ENCODE measurements around the gene ZG16B.

ZG16B gene

GRCh38 chr16:2829501-2830354 lies at the start of gene ZG16B:
Gene ZG16B (plus strand): TSS chr16:2830303. CDS start chr16:2830442, 139 bp downstream.
- no peak for DNase-seq

- no peak for DNase-seq
Measured at GRCh38 chr16:2782583-2783351, 47.3 kb upstream of the ZG16B start.

GRCh38 chr16:2783581-2784357 lies 46.3 kb upstream of the ZG16B start:
- no peak for DNase-seq

DNA sequence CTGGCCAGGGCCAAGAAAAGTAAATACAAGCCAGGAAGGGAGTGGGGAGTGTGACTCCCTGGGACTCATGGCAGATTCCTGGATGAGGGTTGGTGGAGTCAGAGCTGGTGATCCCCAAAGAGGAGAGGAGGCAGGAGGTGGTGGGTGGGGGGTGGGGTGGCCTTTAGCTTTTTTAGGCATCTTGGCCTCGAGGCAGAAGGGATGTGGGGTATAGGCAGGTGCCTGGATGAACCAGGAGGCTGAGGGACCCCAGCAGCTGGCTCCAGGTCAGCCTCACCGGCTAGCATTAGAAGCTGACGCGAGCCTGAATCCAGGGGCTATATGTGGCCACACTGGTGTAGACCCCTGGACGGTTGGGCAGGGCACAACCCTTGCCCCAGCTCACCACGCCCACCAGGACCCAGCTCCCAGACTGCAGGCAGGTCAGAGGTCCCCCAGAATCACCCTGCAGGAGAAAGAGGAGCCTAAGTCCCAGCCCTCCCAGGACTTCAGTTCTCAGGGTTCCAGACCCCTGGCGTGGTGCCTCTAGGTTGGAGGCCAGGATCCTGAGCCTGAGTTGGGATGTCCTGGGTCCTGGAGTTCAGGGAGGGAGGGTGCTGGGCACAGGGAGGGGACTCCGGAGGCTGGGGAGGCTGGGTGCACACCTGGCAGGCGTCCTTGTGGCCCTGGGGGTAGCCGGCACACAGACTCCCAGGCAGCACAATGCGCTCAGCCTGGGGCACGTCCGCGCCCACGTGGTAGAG lies 45.6 kb upstream of the ZG16B start:
- DNase-seq: no peak

DNA sequence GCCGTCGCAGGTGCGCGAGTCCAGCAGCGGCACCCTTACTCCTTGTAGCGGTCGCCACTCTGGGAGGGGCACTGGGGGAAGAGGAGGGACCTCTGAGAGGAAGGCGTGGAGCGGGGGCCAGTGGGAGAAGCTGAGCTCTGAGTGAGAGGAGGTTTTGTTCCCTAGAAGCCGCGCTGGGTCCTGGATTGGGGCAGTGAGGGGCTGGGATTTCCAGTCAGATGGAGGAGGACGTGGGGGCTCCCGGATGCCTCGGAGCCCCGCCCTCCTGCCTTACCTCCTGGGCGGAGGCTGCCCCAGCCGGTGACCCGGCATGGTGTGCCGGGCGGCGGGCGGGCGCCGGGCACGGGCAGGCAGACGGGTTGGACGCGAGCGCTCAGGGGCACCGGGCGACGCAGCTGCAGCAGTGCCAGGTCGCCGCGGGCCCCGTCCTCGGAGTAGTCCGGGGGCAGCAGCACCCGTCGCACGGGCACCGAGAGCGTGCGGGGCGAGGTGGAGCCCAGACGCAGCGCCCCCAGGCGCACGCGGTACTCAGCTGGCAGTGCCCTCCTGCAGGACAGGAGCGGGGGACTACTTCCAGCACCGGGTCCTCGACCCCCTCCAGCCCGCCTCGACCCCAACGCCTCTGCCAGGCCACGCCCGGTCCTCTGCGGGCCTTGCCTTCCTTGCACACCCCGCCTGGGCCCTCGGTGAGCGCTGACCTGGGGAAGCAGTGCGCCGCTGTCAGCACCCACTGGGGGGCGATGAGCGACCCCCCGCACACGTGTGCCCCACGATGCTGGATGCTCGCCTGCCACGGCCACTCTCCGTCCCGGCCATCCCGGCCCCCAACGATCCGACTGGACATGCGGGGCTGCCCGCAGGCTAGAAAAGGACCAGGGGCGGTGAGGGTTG lies 44.8 kb upstream of the ZG16B start:
- no peak for DNase-seq

GRCh38 chr16:2786061-2786825 lies 43.9 kb upstream of the ZG16B start:
- no peak for DNase-seq

- no peak for DNase-seq
Measured at GRCh38 chr16:2786826-2787151, 43.3 kb upstream of the ZG16B start.

DNA sequence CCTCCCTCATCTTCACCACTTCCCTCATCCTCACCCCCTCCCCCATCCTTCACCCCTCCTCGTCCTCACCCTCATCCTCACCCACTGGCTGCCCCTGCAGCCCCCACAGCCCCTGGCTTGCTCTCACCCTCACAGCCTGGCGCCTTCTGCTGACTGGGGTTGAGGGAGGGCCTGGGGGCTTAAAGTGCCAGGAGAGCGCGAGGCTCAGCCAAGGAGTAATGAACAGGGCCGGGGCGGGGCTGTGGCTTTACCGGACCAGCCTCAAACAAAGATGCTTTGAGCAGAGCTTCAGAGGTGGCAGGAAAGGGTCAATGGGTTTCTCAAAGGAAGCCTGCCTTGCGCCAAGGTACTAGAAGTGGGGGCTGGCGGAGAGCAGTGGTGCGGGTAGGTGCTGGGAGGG lies 42.7 kb upstream of the ZG16B start, which contains the start of gene PRSS33:
Gene PRSS33, minus strand, starts transcription at position 155 of the 400 bp plus-strand sequence. CDS start 1,013 bp downstream, outside the sequence.
- no peak for DNase-seq

DNA sequence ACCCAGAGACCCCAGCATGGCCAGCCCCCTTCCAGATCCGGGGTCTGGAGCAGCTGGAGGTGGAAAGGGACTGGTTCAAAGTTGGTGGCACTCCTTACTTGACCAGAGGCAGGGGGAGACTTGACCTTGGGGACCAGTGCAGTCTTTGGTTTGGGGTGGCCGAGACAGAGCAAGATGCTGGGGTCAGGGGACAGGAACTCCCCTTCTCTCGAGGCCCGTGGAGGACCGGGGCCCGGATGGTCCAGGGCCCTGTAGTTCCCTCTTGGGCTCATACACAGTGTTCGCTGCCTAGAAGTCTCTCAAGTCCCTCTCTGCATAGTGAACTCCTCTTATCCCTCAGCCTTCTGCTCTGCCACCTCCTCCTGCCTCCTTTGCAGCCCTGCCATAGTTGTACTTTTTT lies 42.1 kb upstream of the ZG16B start:
- no peak for DNase-seq

- no peak for DNase-seq
Measured at GRCh38 chr16:2790631-2791030, 39.5 kb upstream of the ZG16B start.

- no peak for DNase-seq
Measured at GRCh38 chr16:2791174-2791573, 38.9 kb upstream of the ZG16B start.

DNA sequence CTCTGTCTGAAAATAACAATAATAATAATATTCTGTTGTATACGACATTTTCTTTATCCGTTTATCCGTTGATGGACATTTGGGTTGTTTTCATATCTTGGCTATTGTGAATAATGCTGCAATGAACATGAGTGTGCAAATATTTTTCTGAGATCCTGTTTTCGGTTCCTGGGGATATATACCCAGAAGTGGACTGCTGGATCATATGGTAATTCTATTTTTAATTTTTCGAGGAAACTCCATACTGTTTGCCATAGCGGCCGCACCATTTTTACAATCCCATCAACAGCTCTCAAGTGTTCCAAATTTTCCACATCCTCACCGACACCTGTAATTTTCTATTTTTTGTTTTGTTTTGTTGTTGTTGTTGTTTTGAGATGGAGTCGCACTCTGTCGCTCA lies 37.2 kb upstream of the ZG16B start:
- no peak for DNase-seq

DNA sequence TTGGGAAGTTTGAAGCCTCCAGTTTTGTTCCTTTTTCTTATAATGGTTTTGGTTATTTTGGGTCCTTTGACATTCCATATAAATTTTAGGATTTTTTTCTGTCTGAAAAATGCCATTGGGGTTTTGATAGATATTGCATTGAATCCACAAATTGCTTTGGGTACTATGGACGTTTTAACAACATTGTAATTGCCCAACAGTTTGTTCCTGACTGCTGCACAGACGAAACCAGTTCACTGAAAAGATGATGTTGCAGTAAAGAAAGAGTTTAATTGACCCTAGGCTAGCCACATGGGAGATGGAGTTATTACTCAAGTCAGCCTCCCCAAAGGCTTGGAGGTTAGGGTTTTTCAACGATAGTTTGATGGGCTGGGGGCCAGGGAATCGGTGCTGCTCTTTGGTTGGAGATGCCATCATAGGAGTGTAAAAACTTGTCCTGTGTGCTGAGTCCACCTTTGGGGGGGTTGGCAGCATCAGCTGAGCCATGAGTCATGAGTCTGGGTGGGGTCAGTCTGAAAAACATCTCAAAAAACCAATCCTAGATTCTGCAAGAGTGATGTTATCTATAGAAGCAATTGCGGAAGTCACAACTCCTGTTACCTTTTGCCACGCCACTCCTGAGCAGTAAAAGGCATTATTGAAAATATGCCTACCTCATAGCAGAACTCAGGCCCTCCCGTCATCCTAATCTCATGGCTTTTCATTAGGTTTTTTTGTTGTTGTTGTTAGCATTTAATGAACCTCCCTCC lies 34.5 kb upstream of the ZG16B start:
- DNase-seq: no peak

- no peak for DNase-seq
Measured at GRCh38 chr16:2798723-2799204, 31.3 kb upstream of the ZG16B start.

DNA sequence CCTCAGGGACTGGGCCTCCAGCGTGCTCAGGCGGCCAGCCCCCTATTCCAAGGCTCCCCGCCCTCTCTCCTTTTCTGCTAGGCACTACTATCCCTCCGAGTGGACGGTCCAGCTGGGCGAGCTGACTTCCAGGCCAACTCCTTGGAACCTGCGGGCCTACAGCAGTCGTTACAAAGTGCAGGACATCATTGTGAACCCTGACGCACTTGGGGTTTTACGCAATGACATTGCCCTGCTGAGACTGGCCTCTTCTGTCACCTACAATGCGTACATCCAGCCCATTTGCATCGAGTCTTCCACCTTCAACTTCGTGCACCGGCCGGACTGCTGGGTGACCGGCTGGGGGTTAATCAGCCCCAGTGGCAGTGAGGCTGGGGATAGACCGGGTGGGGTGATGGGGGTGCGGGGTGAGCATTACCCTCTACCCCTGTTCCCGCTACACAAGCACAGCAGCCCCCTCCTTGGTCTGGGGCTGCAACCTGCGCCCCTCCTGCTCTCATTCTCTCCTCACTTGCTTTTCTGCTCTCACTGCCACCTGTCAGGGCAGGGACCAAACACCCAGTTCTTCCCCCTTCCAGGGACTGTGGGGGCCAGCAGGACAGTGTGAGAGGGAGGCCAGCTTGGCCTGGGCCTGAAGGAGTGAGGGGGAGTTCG lies 30.8 kb upstream of the ZG16B start:
- DNase-seq: no peak

DNA sequence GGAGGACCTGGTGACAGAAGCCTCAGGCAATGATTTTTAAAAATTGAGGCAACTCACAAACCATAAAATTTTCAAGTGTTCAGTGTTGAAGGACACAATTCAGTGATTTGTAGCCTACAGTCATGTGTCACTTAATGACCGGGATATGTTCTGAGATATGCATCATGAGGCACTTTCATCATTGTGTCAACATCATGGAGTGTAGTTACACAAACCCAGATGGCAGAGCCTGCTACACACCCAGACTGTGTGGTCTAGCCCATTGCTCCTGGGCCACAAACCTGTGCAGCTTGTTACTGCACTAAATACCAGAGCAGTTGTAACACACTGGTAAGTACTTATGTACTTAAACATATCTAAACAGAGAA lies 30.3 kb upstream of the ZG16B start:
- DNase-seq: peak; percentile 17

DNA sequence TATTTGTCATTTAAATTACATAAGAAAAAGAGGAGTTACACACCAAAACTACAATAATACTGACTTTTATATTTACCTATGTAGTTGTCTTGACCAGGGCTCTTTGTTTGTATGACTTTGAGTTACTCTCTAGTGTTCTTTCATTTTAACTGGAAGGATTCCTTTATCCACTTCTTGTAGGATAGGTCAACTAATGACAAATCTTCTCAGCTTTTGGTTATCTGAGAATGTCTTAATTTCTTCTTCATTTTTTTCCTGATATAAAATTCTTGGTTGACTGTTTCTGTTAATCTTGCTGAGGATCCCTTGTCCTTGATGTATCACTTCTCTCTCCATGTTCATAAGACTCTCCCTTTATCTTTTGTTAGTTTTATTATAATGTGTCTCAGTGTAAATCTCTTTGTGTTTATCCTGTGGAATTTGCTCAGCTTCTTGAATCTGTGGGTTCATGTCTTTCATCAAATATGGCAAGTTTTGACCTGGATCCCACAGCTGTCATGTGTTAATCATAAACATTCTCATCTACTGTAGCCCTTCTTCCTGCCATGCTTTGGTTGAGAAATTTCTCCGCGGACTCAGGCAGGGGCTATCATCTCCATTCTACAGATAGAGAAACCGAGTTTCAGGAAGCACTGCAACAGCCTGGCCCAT lies 26.4 kb upstream of the ZG16B start:
- DNase-seq: no peak

GRCh38 chr16:2804728-2805127 lies 25.4 kb upstream of the ZG16B start:
- DNase-seq: no peak

DNA sequence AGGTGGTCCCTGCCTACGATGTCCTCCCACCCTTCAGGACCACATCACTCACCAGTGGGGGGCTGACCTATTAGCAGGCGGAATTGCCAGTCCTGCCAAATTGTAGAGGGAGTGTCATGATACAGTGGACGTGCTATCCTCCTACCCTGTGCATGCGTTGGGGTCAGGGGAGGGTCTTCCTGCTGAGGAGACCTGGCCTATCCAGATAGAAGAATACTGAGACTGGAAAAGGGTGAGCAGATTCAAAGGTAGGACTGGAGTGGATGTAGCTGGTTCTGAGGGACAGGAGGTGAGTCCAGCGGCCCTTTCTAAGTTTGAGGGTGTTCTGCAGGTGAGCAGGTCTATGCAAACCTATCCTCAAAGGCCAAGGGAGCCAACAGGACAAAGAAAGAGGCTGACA lies 23.8 kb upstream of the ZG16B start:
- no peak for DNase-seq

Data from HCEC 1CT (cell line).